Measurements from ENCODE around the gene GPRC5B.

The GPRC5B gene

DNA sequence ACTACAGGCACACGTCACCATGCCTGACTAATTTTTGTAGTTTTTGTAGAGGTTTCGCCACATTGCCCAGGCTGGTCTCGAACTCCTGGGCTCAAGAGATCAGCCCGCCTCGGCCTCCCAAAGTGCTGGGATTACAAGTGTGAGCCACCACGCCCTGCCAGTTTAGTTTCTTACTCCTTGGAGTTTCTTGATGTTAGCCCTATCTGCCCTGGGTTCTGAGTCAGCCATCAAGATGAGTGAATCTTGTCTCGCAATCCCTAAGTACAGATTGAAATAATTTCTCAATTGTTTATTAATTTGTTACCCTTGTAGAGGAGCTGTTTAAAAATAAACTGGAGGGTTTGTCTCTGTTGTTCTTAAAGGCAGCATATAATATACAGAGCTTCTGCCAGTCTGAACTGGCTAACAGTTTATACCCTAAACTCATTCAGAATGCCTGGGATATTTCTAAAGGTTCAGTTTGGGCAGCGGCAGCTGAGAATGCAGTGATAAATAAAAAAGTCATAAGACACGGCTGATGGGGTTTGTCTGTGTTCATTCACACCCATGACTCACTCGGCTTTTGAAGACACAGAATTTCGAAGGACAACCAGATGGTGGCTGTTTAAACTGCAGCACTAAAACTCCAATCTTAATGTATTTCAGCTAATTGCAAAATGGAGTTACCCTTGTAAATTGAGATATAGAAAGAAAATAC is 39.6 kb downstream of the GPRC5B start:
- Histone ChIP-seq H3K27me3 (replicated peaks; ENCODE audit: insufficient read depth, low read length) (no peaks in the 10 kb centered on the region), H3F3A (ENCODE audit: insufficient read depth, low read length) (no peaks in the 10 kb centered on the region), H3K4me3 (ENCODE audit: low read length) (no peak overlapping the region), H3K9me3 (replicated peaks; ENCODE audit: insufficient read depth, low read length) (no peaks in the 10 kb centered on the region), H2AFZ (ENCODE audit: low read length) (no peak overlapping the region), H3K27ac (ENCODE audit: low read length) (no peak overlapping the region), H3K9ac (ENCODE audit: low read length) (no peak overlapping the region), H3K9me2 (replicated peaks; ENCODE audit: insufficient read depth, low read length) (no peaks in the 10 kb centered on the region), H3K4me1 (ENCODE audit: low read length) (no peaks in the 10 kb centered on the region), H3K4me2 (ENCODE audit: low read depth, low read length) (no peak overlapping the region), H3K36me3 (replicated peaks; ENCODE audit: insufficient read depth, low read length) (no peaks in the 10 kb centered on the region), H3K79me2 (ENCODE audit: low read length) (no peaks in the 10 kb centered on the region), H4K20me1 (ENCODE audit: insufficient read depth, low read length) (no peaks in the 10 kb centered on the region)
- no peak for TF ChIP-seq EZH2phosphoT487 (IDR thresholded peaks at IDR 0.05; ENCODE audit: low read length)
- no peak for TF ChIP-seq EZH2 (optimal IDR thresholded peaks at IDR 0.05; ENCODE audit: low read depth, low read length)
- TF ChIP-seq, protein P1, sequence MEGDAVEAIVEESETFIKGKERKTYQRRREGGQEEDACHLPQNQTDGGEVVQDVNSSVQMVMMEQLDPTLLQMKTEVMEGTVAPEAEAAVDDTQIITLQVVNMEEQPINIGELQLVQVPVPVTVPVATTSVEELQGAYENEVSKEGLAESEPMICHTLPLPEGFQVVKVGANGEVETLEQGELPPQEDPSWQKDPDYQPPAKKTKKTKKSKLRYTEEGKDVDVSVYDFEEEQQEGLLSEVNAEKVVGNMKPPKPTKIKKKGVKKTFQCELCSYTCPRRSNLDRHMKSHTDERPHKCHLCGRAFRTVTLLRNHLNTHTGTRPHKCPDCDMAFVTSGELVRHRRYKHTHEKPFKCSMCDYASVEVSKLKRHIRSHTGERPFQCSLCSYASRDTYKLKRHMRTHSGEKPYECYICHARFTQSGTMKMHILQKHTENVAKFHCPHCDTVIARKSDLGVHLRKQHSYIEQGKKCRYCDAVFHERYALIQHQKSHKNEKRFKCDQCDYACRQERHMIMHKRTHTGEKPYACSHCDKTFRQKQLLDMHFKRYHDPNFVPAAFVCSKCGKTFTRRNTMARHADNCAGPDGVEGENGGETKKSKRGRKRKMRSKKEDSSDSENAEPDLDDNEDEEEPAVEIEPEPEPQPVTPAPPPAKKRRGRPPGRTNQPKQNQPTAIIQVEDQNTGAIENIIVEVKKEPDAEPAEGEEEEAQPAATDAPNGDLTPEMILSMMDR (IDR thresholded peaks at IDR 0.05; ENCODE audit: low read length) = no peak
- no peak for DNase-seq

DNA sequence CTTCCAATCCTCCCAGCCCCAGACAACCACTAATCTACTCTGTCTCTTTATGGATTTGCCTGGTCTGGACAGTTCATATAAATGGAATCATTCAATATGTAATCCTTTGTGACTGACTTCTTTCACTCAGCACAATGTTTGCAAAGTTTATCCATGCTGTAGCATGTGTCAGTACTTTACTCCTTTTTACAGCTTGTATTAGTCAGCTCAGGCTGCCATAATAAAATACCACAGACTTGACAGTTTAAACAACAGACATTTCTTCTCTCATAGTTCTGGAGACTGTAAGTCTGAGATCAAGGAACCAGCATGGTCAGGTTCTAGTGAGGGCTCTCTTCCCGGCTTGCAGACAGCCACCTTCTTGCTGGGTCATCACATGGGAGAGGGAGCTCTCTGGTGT is 41.3 kb downstream of the GPRC5B start:
- TF ChIP-seq, protein P1 (IDR thresholded peaks at IDR 0.05; ENCODE audit: low read length) = no peak
- TF ChIP-seq EZH2phosphoT487 (IDR thresholded peaks at IDR 0.05; ENCODE audit: low read length) (no peak), EZH2 (optimal IDR thresholded peaks at IDR 0.05; ENCODE audit: low read depth, low read length) (no peak)
- H2AFZ ChIP-seq (ENCODE audit: low read length) = no peak overlapping the region
- no peaks in the 10 kb centered on the region for H3K9me2 ChIP-seq (replicated peaks; ENCODE audit: insufficient read depth, low read length)
- H4K20me1 ChIP-seq (ENCODE audit: insufficient read depth, low read length) = no peaks in the 10 kb centered on the region
- H3F3A ChIP-seq (ENCODE audit: insufficient read depth, low read length) = no peaks in the 10 kb centered on the region
- H3K9me3 ChIP-seq (replicated peaks; ENCODE audit: insufficient read depth, low read length) = no peaks in the 10 kb centered on the region
- no peak overlapping the region for H3K4me3 ChIP-seq (ENCODE audit: low read length)
- no peaks in the 10 kb centered on the region for H3K27me3 ChIP-seq (replicated peaks; ENCODE audit: insufficient read depth, low read length)
- no peak for DNase-seq
- H3K79me2 ChIP-seq (ENCODE audit: low read length) = no peaks in the 10 kb centered on the region
- no peak overlapping the region for H3K4me2 ChIP-seq (ENCODE audit: low read depth, low read length)
- H3K36me3 ChIP-seq (replicated peaks; ENCODE audit: insufficient read depth, low read length) = no peaks in the 10 kb centered on the region
- no peak overlapping the region for H3K27ac ChIP-seq (ENCODE audit: low read length)
- no peaks in the 10 kb centered on the region for H3K4me1 ChIP-seq (ENCODE audit: low read length)
- no peak overlapping the region for H3K9ac ChIP-seq (ENCODE audit: low read length)

DNA sequence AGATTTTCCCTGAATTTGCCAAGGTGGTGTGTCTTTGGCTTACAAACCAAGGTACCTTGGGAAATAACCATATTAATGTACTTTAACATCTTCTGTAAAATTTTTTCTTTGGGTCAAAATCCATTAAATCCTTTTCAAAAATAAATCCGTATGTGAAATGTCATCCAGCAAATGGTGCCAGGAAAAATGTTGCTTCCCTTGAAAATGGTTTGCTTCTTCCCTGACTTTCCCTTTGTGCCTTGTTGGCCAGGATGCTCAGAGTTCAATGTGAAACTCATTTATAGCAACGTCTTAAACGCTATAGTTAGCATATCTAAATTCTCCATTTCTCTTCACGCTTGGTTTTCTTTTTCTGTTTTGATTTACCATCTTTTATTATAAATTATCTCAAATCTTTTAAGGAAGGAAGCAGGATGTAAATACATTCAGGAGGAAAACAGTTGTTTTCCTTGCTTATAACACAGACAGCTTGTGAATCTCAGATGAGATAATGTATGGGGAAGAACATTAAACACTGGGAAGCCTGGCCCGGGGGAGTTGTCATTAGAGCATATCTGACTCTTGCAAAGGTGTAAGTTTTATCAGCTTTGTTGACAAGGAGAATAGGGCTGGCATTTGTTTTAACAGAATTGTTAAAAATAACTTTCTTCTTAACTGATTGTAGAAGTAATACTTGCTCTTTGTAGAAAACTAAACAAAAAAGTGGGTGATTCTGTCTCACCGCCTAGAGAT is 42.1 kb downstream of the GPRC5B start:
- no peak overlapping the region for H3K4me3 ChIP-seq (ENCODE audit: low read length)
- no peaks in the 10 kb centered on the region for H4K20me1 ChIP-seq (ENCODE audit: insufficient read depth, low read length)
- no peaks in the 10 kb centered on the region for H3K79me2 ChIP-seq (ENCODE audit: low read length)
- no peak for DNase-seq
- H2AFZ ChIP-seq (ENCODE audit: low read length) = no peak overlapping the region
- H3K4me1 ChIP-seq (ENCODE audit: low read length) = no peaks in the 10 kb centered on the region
- no peak overlapping the region for H3K4me2 ChIP-seq (ENCODE audit: low read depth, low read length)
- TF ChIP-seq EZH2 (optimal IDR thresholded peaks at IDR 0.05; ENCODE audit: low read depth, low read length) = no peak
- no peaks in the 10 kb centered on the region for H3K36me3 ChIP-seq (replicated peaks; ENCODE audit: insufficient read depth, low read length)
- H3K9me3 ChIP-seq (replicated peaks; ENCODE audit: insufficient read depth, low read length) = no peaks in the 10 kb centered on the region
- no peak overlapping the region for H3K27ac ChIP-seq (ENCODE audit: low read length)
- H3F3A ChIP-seq (ENCODE audit: insufficient read depth, low read length) = no peaks in the 10 kb centered on the region
- H3K9ac ChIP-seq (ENCODE audit: low read length) = no peak overlapping the region
- H3K27me3 ChIP-seq (replicated peaks; ENCODE audit: insufficient read depth, low read length) = no peaks in the 10 kb centered on the region
- H3K9me2 ChIP-seq (replicated peaks; ENCODE audit: insufficient read depth, low read length) = no peaks in the 10 kb centered on the region

DNA sequence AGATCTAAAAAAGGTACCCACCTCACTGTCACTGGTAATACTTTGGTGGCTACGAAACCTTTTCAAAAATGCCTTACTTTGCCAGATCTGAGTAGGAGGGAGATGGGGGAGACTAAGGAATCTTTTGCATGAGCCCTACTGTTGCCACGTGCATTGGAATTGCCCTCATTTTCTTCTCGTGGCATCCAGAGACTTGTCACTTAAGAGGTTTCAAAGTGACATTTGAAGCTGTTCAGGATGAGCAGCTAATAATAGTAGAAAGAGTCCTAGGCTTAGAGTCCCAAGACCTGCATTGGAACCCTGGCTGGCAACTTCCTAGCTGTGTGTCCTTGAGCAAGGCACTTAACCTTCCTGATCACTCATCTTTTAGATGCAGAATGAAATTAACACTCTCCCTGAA is 43.5 kb downstream of the GPRC5B start:
- no peak for TF ChIP-seq EZH2phosphoT487 (IDR thresholded peaks at IDR 0.05; ENCODE audit: low read length)
- TF ChIP-seq, protein P1 (IDR thresholded peaks at IDR 0.05; ENCODE audit: low read length) = no peak
- TF ChIP-seq EZH2 (optimal IDR thresholded peaks at IDR 0.05; ENCODE audit: low read depth, low read length) = no peak
- H3F3A ChIP-seq (ENCODE audit: insufficient read depth, low read length) = no peaks in the 10 kb centered on the region
- no peaks in the 10 kb centered on the region for H3K9me2 ChIP-seq (replicated peaks; ENCODE audit: insufficient read depth, low read length)
- no peaks in the 10 kb centered on the region for H3K36me3 ChIP-seq (replicated peaks; ENCODE audit: insufficient read depth, low read length)
- no peak overlapping the region for H3K27ac ChIP-seq (ENCODE audit: low read length)
- H3K9me3 ChIP-seq (replicated peaks; ENCODE audit: insufficient read depth, low read length) = no peaks in the 10 kb centered on the region
- no peaks in the 10 kb centered on the region for H3K27me3 ChIP-seq (replicated peaks; ENCODE audit: insufficient read depth, low read length)
- no peaks in the 10 kb centered on the region for H4K20me1 ChIP-seq (ENCODE audit: insufficient read depth, low read length)
- H3K9ac ChIP-seq (ENCODE audit: low read length) = no peak overlapping the region
- no peak overlapping the region for H3K4me3 ChIP-seq (ENCODE audit: low read length)
- H2AFZ ChIP-seq (ENCODE audit: low read length) = no peak overlapping the region
- no peak overlapping the region for H3K4me2 ChIP-seq (ENCODE audit: low read depth, low read length)
- no peaks in the 10 kb centered on the region for H3K79me2 ChIP-seq (ENCODE audit: low read length)
- H3K4me1 ChIP-seq (ENCODE audit: low read length) = no peaks in the 10 kb centered on the region
- DNase-seq = no peak
